Measurements from ENCODE around the gene SERPINA5. TPM values are rescaled to one million over a fixed set of nuclear protein-coding genes. Genes with fewer than 3 reads are reported as not detected.
"Not testable (repeated sequence)": the region's sequence is repeated elsewhere in the genome, so short reads cannot be mapped to it uniquely, and the experiment has no call there.

SERPINA5 gene
- polyA plus RNA-seq, 1 donor from 2014 or later, result not detected

GRCh38 chr14:94596361-94596760, 15.1 kb downstream of the SERPINA5 start:
- Mint-ChIP-seq H3K4me3 (no peak overlapping the region), H3K27me3 (peaks cover 2% of the 10 kb centered on the region), H3K36me3 (no peaks in the 10 kb centered on the region), H3K9me3 (peaks cover 0 to 5% (median 2%) of the 10 kb centered on the region in 3 donors), H3K27ac (no peak overlapping the region), H3K4me1 (no peaks in the 10 kb centered on the region)

DNA sequence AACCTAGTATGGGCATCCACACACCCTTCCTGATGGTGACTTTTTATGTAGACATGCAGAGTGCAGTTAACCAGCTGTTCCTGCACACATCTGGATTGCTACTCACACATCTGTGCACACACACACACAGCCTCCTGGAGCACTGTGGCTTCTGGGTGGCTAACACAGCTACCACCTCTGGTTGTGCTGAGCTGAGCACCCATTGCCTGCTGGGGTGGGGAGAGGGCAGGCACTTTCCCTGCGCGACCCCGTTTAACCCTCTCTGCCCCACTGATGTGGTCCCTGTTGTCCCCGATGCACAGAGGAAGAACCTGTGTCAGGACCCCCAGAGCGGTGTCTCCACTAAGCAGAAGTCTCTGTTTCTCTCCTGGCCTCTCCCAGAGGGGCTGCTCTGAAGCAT, 16.6 kb downstream of the SERPINA5 start:
- no peaks in the 10 kb centered on the region for H3K36me3 Mint-ChIP-seq
- H3K9me3 Mint-ChIP-seq, result peaks cover 0 to 5% (median 2%) of the 10 kb centered on the region in 3 donors
- H3K4me1 Mint-ChIP-seq, result no peaks in the 10 kb centered on the region
- H3K27ac Mint-ChIP-seq, result no peak overlapping the region
- H3K4me3 Mint-ChIP-seq, result no peak overlapping the region
- H3K27me3 Mint-ChIP-seq, result peaks cover 2% of the 10 kb centered on the region

DNA sequence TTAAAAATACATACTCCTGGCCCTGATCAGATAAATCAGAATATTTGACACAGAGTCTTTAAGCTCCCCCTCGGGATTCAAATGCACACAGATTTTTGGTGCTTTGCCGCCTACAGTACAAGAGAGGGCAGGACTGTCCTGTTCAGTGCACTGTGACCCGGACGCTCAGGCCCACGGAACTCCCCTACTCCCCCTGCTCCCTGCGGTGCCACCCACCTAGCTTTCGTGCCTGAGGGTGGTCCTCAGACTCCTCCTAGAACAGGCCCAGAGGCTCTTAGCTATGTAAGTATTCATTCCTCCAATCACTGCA, 17.2 kb downstream of the SERPINA5 start:
- no peaks in the 10 kb centered on the region for H3K36me3 Mint-ChIP-seq
- H3K27me3 Mint-ChIP-seq, result peaks cover 2% of the 10 kb centered on the region
- no peak overlapping the region for H3K4me3 Mint-ChIP-seq
- H3K27ac Mint-ChIP-seq, result peak overlapping the region in 1 of 3 donors; percentile 20
- H3K4me1 Mint-ChIP-seq, result no peaks in the 10 kb centered on the region
- H3K9me3 Mint-ChIP-seq, result peaks cover 0 to 5% (median 2%) of the 10 kb centered on the region in 3 donors

- peak overlapping the region in 1 of 3 donors; percentile 20 for H3K27ac Mint-ChIP-seq
- H3K9me3 Mint-ChIP-seq, result peaks cover 0 to 5% (median 2%) of the 10 kb centered on the region in 3 donors
- H3K36me3 Mint-ChIP-seq, result no peaks in the 10 kb centered on the region
- H3K27me3 Mint-ChIP-seq, result peaks cover 2% of the 10 kb centered on the region
- H3K4me1 Mint-ChIP-seq, result no peaks in the 10 kb centered on the region
- H3K4me3 Mint-ChIP-seq, result no peak overlapping the region
Observed at GRCh38 chr14:94598816-94599655, 17.8 kb downstream of the SERPINA5 start.

- Mint-ChIP-seq H3K9me3 (peaks cover 0 to 5% (median 2%) of the 10 kb centered on the region in 3 donors), H3K4me3 (no peak overlapping the region), H3K4me1 (no peaks in the 10 kb centered on the region), H3K27me3 (peaks cover 2% of the 10 kb centered on the region), H3K27ac (no peak overlapping the region), H3K36me3 (no peaks in the 10 kb centered on the region)
Observed at GRCh38 chr14:94599656-94600004, 18.4 kb downstream of the SERPINA5 start.

GRCh38 chr14:94600148-94600545, 18.9 kb downstream of the SERPINA5 start:
- H3K27me3 Mint-ChIP-seq, result peaks cover 2% of the 10 kb centered on the region
- H3K4me1 Mint-ChIP-seq, result no peaks in the 10 kb centered on the region
- no peak overlapping the region for H3K27ac Mint-ChIP-seq
- peaks cover 0 to 6% (median 2%) of the 10 kb centered on the region in 3 donors for H3K9me3 Mint-ChIP-seq
- no peaks in the 10 kb centered on the region for H3K36me3 Mint-ChIP-seq
- H3K4me3 Mint-ChIP-seq, result no peak overlapping the region

DNA sequence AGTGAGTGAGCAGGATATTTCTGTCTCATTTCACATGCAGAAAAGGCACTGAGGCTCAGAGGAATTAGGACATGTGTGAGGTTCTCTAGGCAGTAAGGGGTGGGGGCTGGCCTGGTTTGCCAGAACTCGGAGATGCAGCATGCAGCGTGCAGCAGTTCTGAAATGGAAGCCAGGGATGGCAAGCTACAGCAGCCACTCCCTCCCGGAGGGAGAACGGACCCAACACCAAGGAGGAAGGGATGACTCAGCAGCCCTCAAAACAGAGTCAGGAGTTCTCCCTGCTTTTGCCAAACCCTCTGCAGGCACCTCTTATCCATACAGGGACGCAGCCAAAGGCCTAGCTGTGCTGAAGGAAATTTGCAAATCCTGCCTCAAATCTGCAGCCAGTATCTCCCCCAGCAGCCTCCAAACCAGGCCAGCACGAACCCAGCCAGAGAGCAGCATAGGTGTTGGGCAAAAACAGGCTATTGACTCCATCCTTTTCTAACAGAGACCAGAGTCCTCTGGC, 20.7 kb downstream of the SERPINA5 start:
- Mint-ChIP-seq H3K4me1 (no peaks in the 10 kb centered on the region), H3K4me3 (no peak overlapping the region), H3K27ac (no peak overlapping the region), H3K9me3 (peaks cover 0 to 6% (median 2%) of the 10 kb centered on the region in 3 donors), H3K36me3 (no peaks in the 10 kb centered on the region), H3K27me3 (peaks cover 2% of the 10 kb centered on the region)

DNA sequence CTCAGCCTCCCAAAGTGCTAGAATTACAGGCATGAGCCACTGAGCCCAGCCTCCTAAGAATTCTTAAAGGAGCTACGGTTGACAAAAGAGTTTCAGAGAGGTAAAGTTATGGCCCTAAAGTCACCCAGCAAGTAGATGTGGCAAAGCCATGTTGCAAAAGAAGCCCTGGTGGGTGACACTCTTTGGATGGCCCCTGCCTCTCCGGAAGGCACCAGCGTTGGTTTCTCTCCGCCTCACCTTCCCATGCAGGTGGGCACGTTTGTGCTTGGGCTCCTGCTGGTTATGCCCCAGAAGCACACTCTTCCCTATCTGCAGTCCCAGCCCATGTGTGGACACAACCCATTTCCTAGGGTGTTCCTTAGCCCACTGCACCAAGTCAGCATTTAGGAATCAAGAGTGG, 21.5 kb downstream of the SERPINA5 start:
- Mint-ChIP-seq H3K36me3 (no peaks in the 10 kb centered on the region), H3K4me3 (no peak overlapping the region), H3K9me3 (peaks cover 0 to 6% (median 2%) of the 10 kb centered on the region in 3 donors), H3K27ac (no peak overlapping the region), H3K4me1 (no peaks in the 10 kb centered on the region), H3K27me3 (peaks cover 2% of the 10 kb centered on the region)

DNA sequence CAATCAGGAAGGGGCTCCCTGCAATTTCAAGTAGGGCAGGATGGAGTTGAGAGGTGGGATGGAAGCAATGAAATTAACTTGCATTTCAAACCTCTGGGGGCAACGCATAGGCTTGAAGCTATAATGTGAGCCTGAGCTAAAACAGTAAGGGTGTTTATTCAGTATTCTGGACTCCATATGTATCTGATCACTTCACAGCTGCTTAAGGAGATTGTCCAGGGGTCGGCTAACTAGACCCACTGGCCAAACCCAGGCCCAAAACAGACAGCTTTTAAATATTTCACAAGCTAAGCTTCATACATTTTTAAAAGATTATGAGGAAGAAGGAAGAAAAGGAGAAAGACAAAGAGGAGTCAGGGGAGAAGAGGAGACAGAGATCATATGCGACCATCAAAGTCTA, 24.1 kb downstream of the SERPINA5 start:
- no peak overlapping the region for H3K4me3 Mint-ChIP-seq
- H3K4me1 Mint-ChIP-seq, result peaks cover 0 to 2% (median 0%) of the 10 kb centered on the region in 3 donors
- peaks cover 3% of the 10 kb centered on the region for H3K36me3 Mint-ChIP-seq
- H3K27ac Mint-ChIP-seq, result no peak overlapping the region
- H3K9me3 Mint-ChIP-seq, result peaks cover 3 to 6% (median 4%) of the 10 kb centered on the region in 3 donors
- peaks cover 2% of the 10 kb centered on the region for H3K27me3 Mint-ChIP-seq

DNA sequence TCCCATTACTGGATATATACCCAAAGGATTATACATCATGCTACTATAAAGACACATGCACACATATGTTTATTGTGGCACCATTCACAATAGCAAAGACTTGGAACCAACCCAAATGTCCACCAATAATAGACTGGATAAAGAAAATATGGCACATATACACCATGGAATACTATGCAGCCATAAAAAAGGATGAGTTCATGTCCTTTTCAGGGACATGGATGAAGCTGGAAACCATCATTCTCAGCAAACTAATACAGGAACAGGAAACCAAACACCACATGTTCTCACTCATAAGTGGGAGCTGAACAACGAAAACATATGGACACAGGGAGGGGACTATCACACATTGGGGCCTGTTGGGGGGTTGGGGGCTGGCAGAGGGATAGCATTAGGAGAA, 27.7 kb downstream of the SERPINA5 start:
- not testable (repeated sequence) for H3K36me3 Mint-ChIP-seq, H3K4me3 Mint-ChIP-seq, H3K4me1 Mint-ChIP-seq, H3K9me3 Mint-ChIP-seq, H3K27ac Mint-ChIP-seq, H3K27me3 Mint-ChIP-seq

DNA sequence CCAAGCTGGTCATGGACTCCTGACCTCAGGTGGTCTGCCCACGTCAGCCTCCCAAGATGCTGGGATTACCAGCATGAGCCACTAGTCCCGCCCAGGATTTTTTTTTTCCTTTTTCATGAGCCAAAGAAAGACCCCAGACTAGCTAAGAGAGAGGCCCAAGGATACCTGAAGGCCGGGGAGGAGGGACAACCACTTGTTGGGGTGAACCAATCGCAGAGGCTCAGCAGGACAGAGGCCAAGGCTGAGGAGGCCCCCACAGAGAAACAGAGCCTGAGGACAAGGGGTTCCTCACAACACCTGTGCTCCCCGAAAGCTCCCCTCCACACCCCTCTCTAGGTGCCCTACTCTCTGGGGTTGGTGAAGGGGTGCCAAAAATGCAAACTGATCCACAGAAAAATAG, 30.0 kb downstream of the SERPINA5 start:
- Mint-ChIP-seq H3K27ac (no peak overlapping the region), H3K36me3 (peaks cover 3% of the 10 kb centered on the region), H3K27me3 (no peaks in the 10 kb centered on the region), H3K4me3 (no peak overlapping the region), H3K4me1 (peaks cover 0 to 2% (median 0%) of the 10 kb centered on the region in 3 donors), H3K9me3 (peaks cover 1 to 6% (median 2%) of the 10 kb centered on the region in 3 donors)

- H3K36me3 Mint-ChIP-seq, result peaks cover 3% of the 10 kb centered on the region
- H3K27ac Mint-ChIP-seq, result no peak within 1 kb of the TSS
- H3K27me3 Mint-ChIP-seq, result no peaks in the 10 kb centered on the region
- peaks cover 1 to 8% (median 7%) of the 10 kb centered on the region in 3 donors for H3K9me3 Mint-ChIP-seq
- no peak within 1 kb of the TSS for H3K4me3 Mint-ChIP-seq
- H3K4me1 Mint-ChIP-seq, result peaks cover 0 to 2% (median 0%) of the 10 kb centered on the region in 3 donors
Observed at GRCh38 chr14:94612174-94612573, 30.9 kb downstream of the SERPINA5 start, which contains the start of gene SERPINA3. Gene SERPINA3, plus strand, starts transcription at chr14:94612391. Its CDS starts 2,051 bp downstream, at chr14:94614442.

DNA sequence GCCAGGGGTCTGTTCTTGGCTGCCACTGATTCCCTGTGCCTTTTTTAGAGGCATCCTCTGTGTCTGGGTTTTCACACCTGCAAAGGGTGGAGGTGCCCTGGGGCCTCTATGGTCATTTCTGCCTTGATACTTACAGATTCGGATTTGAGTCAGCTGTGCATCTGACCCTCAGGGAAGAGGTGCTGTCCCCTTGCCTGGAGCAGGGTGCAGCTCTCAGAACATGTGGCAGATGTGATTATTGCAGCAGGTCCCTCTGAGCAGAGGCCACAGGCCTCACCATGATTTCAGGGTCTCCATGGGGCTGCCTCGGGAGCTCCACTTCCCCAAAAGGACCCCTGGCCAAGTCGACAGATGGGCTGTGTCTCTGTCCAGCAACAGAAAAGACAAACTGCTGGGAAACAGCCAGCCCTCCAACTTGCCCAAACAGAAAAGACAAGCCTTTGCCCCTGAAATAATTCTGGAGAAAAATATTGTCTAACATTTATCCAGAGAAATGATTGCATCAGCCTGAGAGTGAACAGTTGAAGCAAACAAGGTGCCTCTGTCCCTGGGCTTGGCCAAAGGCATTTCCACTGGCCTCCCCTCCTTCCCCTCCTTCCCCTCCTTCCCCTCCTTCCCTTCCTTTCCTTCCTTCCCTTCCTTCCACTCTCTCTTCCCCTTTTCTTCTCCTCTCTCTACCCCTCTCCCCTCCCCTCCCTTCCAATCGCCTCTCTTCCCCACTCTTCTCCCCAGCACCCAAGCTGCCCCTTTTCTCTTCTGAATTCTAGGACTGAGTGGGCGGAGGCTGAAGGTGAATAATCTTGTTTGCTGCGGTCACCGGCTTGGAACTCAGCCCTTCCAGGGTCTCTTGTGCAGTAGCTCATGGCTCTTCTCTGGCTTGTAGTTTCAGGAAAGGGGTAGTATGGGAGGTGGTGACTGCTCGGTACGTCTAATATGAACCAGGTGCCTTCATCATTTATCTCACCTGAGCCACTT, 31.6 kb downstream of the SERPINA5 start:
- Mint-ChIP-seq H3K27ac (no peak overlapping the region), H3K9me3 (peaks cover 1 to 15% (median 9%) of the 10 kb centered on the region in 3 donors), H3K4me3 (no peak overlapping the region), H3K4me1 (peaks cover 0 to 2% (median 0%) of the 10 kb centered on the region in 3 donors), H3K27me3 (no peaks in the 10 kb centered on the region), H3K36me3 (peaks cover 3% of the 10 kb centered on the region)

- Mint-ChIP-seq H3K27ac (no peak overlapping the region), H3K27me3 (no peaks in the 10 kb centered on the region), H3K9me3 (peaks cover 3 to 23% (median 13%) of the 10 kb centered on the region in 3 donors), H3K4me1 (peaks cover 0 to 1% (median 0%) of the 10 kb centered on the region in 3 donors), H3K36me3 (peaks cover 3% of the 10 kb centered on the region), H3K4me3 (no peak overlapping the region)
Observed at GRCh38 chr14:94613720-94614644, 32.8 kb downstream of the SERPINA5 start.

All from IgD-negative memory B cell (primary cell).